Measurements from ENCODE around the gene PTS. TPM values are rescaled to one million over a fixed set of nuclear protein-coding genes. Genes with fewer than 3 reads are reported as not detected.

PTS gene
- total RNA-seq, 1 donor from 2014 or later: 64.6 TPM

DNA sequence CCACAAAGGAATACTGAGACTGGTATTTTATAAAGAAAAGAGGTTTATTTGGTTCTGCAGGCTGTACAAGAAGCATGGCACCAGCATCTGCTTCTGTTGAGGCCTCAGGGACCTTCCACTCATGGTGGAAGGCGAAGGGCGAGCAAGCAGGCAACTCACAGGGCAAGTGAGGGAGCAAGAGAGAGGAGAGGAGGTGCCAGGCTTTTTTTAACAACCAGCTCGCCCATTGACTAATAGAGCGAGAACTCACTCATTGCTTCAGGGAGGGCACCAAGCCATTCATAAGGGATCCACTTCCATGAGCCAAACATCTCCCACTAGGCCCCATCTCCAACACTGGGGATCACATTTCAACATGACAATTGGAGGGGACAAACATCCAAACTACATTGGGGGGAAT lies 1.2 kb downstream of the PTS start:
- no peaks in the 10 kb centered on the region for H3K9me3 ChIP-seq (ENCODE audit: insufficient read depth, low read depth, low read length)
- no peaks in the 10 kb centered on the region for H3K27me3 Mint-ChIP-seq (ENCODE audit: low read depth, unreplicated experiment)
- FAIRE-seq (no peak), DNase-seq (ENCODE audit: low read depth) (no peak)
- no peak for TF ChIP-seq EZH2 (IDR thresholded peaks at IDR 0.05; ENCODE audit: insufficient read depth, low read length)
- TF ChIP-seq, protein P1, sequence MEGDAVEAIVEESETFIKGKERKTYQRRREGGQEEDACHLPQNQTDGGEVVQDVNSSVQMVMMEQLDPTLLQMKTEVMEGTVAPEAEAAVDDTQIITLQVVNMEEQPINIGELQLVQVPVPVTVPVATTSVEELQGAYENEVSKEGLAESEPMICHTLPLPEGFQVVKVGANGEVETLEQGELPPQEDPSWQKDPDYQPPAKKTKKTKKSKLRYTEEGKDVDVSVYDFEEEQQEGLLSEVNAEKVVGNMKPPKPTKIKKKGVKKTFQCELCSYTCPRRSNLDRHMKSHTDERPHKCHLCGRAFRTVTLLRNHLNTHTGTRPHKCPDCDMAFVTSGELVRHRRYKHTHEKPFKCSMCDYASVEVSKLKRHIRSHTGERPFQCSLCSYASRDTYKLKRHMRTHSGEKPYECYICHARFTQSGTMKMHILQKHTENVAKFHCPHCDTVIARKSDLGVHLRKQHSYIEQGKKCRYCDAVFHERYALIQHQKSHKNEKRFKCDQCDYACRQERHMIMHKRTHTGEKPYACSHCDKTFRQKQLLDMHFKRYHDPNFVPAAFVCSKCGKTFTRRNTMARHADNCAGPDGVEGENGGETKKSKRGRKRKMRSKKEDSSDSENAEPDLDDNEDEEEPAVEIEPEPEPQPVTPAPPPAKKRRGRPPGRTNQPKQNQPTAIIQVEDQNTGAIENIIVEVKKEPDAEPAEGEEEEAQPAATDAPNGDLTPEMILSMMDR (IDR thresholded peaks at IDR 0.05; ENCODE audit: insufficient read depth, low read depth, low read length): no peak
- peaks cover 46% of the 10 kb centered on the region for H3K79me2 ChIP-seq (ENCODE audit: insufficient read depth, low read length)
- peak overlapping the region; percentile 85 for H3K4me3 Mint-ChIP-seq (ENCODE audit: unreplicated experiment)
- no peaks in the 10 kb centered on the region for H3K9me3 Mint-ChIP-seq (ENCODE audit: unreplicated experiment)
- peak overlapping the region; percentile 66 for H3K27ac Mint-ChIP-seq (ENCODE audit: unreplicated experiment)
- peaks cover 16% of the 10 kb centered on the region for H4K20me1 ChIP-seq (ENCODE audit: insufficient read depth, low read length)
- H3K36me3 Mint-ChIP-seq (ENCODE audit: low read depth, unreplicated experiment): peaks cover 3% of the 10 kb centered on the region
- peaks cover 21% of the 10 kb centered on the region for H3K4me1 ChIP-seq (ENCODE audit: insufficient read depth, low read length)
- peaks cover 17% of the 10 kb centered on the region for H3K4me1 Mint-ChIP-seq (ENCODE audit: low read depth, unreplicated experiment)
- no peaks in the 10 kb centered on the region for H3K27me3 ChIP-seq (ENCODE audit: insufficient read depth, low read length)
- peak overlapping the region; percentile 90 for H3K4me3 ChIP-seq (ENCODE audit: insufficient read depth, low read depth, low read length)
- peak overlapping the region; percentile 97 for H3K9ac ChIP-seq (ENCODE audit: low read length)
- peak overlapping the region; percentile 99 for H3K4me2 ChIP-seq (ENCODE audit: low read length)
- peak overlapping the region; percentile 97 for H3K27ac ChIP-seq (ENCODE audit: low read depth, low read length)
- H3K36me3 ChIP-seq (ENCODE audit: insufficient read depth, low read length): peaks cover 23% of the 10 kb centered on the region
- H2AFZ ChIP-seq (ENCODE audit: low read depth, low read length): no peak overlapping the region

- H3K9me3 Mint-ChIP-seq (ENCODE audit: unreplicated experiment): no peaks in the 10 kb centered on the region
- Histone ChIP-seq H3K9me3 (ENCODE audit: insufficient read depth, low read depth, low read length) (no peaks in the 10 kb centered on the region), H3K79me2 (ENCODE audit: insufficient read depth, low read length) (peaks cover 51% of the 10 kb centered on the region), H3K4me1 (ENCODE audit: insufficient read depth, low read length) (peaks cover 21% of the 10 kb centered on the region), H3K4me3 (ENCODE audit: insufficient read depth, low read depth, low read length) (no peak overlapping the region), H3K27ac (ENCODE audit: low read depth, low read length) (no peak overlapping the region), H3K27me3 (ENCODE audit: insufficient read depth, low read length) (no peaks in the 10 kb centered on the region), H4K20me1 (ENCODE audit: insufficient read depth, low read length) (peaks cover 16% of the 10 kb centered on the region), H3K9ac (ENCODE audit: low read length) (no peak overlapping the region), H3K4me2 (ENCODE audit: low read length) (no peak overlapping the region), H2AFZ (ENCODE audit: low read depth, low read length) (no peak overlapping the region), H3K36me3 (ENCODE audit: insufficient read depth, low read length) (peaks cover 28% of the 10 kb centered on the region)
- peaks cover 3% of the 10 kb centered on the region for H3K36me3 Mint-ChIP-seq (ENCODE audit: low read depth, unreplicated experiment)
- H3K27me3 Mint-ChIP-seq (ENCODE audit: low read depth, unreplicated experiment): no peaks in the 10 kb centered on the region
- H3K27ac Mint-ChIP-seq (ENCODE audit: unreplicated experiment): peak overlapping the region; percentile 30
- H3K4me3 Mint-ChIP-seq (ENCODE audit: unreplicated experiment): peak overlapping the region; percentile 7
- no peak for TF ChIP-seq EZH2 (IDR thresholded peaks at IDR 0.05; ENCODE audit: insufficient read depth, low read length)
- TF ChIP-seq, protein P1 (IDR thresholded peaks at IDR 0.05; ENCODE audit: insufficient read depth, low read depth, low read length): no peak
- FAIRE-seq: no peak
- peaks cover 17% of the 10 kb centered on the region for H3K4me1 Mint-ChIP-seq (ENCODE audit: low read depth, unreplicated experiment)
- DNase-seq (ENCODE audit: low read depth): no peak
Measured at GRCh38 chr11:112228706-112229105, 2.5 kb downstream of the PTS start.

GRCh38 chr11:112229159-112229558 lies 2.9 kb downstream of the PTS start:
- H3K27ac ChIP-seq (ENCODE audit: low read depth, low read length): no peak overlapping the region
- TF ChIP-seq EZH2 (IDR thresholded peaks at IDR 0.05; ENCODE audit: insufficient read depth, low read length): no peak
- TF ChIP-seq, protein P1 (IDR thresholded peaks at IDR 0.05; ENCODE audit: insufficient read depth, low read depth, low read length): no peak
- peaks cover 51% of the 10 kb centered on the region for H3K79me2 ChIP-seq (ENCODE audit: insufficient read depth, low read length)
- Mint-ChIP-seq H3K36me3 (ENCODE audit: low read depth, unreplicated experiment) (peaks cover 3% of the 10 kb centered on the region), H3K9me3 (ENCODE audit: unreplicated experiment) (no peaks in the 10 kb centered on the region), H3K4me3 (ENCODE audit: unreplicated experiment) (peak overlapping the region; percentile 50), H3K27me3 (ENCODE audit: low read depth, unreplicated experiment) (no peaks in the 10 kb centered on the region), H3K27ac (ENCODE audit: unreplicated experiment) (peak overlapping the region; percentile 88), H3K4me1 (ENCODE audit: low read depth, unreplicated experiment) (peaks cover 17% of the 10 kb centered on the region)
- no peak overlapping the region for H2AFZ ChIP-seq (ENCODE audit: low read depth, low read length)
- no peaks in the 10 kb centered on the region for H3K9me3 ChIP-seq (ENCODE audit: insufficient read depth, low read depth, low read length)
- no peak for FAIRE-seq
- peaks cover 21% of the 10 kb centered on the region for H3K4me1 ChIP-seq (ENCODE audit: insufficient read depth, low read length)
- no peak overlapping the region for H3K4me3 ChIP-seq (ENCODE audit: insufficient read depth, low read depth, low read length)
- no peak overlapping the region for H3K9ac ChIP-seq (ENCODE audit: low read length)
- H3K36me3 ChIP-seq (ENCODE audit: insufficient read depth, low read length): peaks cover 31% of the 10 kb centered on the region
- H4K20me1 ChIP-seq (ENCODE audit: insufficient read depth, low read length): peaks cover 16% of the 10 kb centered on the region
- H3K4me2 ChIP-seq (ENCODE audit: low read length): no peak overlapping the region
- H3K27me3 ChIP-seq (ENCODE audit: insufficient read depth, low read length): no peaks in the 10 kb centered on the region
- DNase-seq (ENCODE audit: low read depth): no peak
